NCI-H128 (cell line): Measurements from ENCODE around the gene RTN4RL2.

ENCODE experiments used
- DNase-seq: peaks from one replicate; lab custom pipeline; 2025; ENCODE audit not compliant: unreplicated experiment; lab: John Stamatoyannopoulos, UW

The RTN4RL2 gene

DNA sequence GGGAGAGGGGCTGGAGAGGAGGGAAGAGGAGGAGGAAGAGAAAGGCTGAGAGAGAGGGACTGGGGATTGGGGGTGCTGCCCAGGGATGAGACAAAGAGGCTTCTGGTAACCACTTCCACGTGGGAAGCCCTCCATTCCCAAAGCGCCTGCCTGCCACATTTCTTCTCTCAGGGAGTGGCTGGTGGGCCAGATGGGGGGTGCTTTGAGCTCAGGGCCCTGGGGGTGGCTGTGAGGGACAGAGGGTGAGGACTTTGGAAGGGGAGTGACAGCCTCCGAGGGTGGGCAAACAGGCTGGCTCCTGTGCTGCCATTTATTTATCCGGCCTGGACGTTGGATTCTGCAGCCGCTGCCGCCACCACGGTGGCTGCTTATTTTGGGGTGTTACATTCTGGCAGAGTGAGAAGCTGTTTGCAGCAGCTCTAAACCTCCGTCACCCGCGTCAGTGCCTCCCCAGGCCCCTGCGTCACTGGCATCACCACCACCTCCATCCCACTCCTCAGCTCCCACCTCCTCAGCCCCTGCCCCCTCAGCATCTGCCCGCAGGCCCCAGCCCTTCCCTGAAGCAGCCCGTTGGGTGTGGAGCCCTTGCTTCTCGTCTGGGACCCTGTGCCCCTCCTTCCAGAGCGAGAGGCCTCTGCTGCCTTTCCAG, 1.6 kb downstream of the RTN4RL2 start:
- no peak for DNase-seq

GRCh38 chr11:57462597-57462996, 2.3 kb downstream of the RTN4RL2 start:
- no peak for DNase-seq

DNA sequence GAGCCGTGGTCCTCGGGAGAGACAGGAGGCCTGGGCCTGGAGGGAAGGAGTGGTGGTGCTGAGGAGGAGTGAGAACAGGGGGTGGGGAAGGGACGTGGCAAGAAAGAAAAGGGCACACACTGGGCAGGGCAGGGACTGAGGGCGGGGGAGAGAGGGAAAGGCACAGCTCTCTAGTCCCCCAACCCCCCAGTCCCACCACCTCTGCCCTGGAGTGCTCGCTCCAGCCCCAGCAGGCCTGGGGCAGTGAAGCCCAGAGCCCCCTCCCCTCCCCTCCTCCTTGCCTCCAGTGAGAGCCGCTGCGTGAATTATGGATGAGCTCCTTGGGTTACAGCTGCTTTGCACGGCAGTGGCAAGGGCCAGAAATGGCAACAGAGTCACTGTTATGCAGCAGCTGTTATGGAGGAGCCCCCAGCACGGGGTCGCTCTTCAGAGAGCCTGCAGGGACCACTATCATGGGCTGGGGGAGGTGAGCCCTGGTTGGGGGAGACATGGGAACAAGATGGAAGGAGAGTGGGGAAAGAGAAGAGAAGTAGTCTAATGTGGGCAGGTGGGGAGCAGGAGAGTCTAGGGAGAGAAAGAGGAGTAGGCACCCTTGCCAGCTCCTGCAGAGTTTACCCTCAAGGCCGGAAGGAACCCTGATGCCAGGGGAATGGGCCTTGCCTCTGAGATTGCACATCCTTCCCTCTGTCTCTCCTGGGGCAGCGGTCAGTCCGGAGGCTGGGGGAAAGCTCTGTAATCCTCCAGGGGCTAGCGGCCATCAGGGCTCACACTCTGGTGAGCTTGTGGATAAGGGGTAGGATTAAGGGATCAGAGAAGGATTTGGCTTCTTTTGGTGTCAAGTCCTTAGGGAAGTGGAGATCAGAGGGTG, 3.6 kb downstream of the RTN4RL2 start:
- no peak for DNase-seq

- DNase-seq = no peak
Measured at GRCh38 chr11:57464539-57465181, 4.3 kb downstream of the RTN4RL2 start.

- DNase-seq = no peak
Measured at GRCh38 chr11:57466680-57467079, 6.4 kb downstream of the RTN4RL2 start.

GRCh38 chr11:57467508-57468157, 7.3 kb downstream of the RTN4RL2 start:
- DNase-seq = no peak

- no peak for DNase-seq
Measured at GRCh38 chr11:57468276-57468675, 7.9 kb downstream of the RTN4RL2 start.

DNA sequence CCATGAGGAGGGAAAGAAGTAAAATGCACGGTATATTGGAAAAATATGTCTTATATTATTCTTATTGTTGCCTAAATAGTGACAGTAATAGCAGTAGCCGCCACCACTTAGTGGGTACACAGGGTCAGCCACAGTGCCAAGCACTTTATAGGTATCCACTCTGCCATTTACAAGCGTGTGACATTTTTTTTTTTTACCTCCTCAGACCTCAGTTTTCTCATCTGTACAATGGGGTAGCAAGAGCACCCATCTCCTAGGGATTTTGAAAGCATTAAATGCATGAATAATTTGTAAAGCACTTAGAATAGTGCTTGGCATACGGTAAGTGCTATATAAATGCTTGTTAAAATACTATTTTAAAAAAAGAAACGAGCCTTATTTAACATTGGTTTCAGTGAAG, 8.9 kb downstream of the RTN4RL2 start:
- DNase-seq = no peak

DNA sequence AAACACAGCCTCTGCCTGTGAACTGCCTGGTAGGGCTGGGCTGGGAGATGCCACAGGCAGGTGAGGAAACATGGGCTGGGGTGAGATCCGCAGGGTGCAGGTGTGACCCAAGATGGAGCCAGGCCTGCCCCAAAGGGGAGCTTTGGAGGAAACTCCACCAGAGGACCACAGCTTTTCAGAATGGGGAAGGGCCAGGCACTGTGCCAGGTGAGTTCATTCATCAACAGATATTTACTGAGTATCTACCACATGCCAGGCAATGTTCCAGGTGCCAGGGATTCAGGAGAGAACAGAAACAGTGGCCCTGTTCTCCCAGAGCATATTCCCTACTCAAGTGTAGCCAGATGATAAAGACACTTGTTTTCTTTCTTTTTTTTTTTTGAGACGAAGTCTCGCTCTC, 11.2 kb downstream of the RTN4RL2 start:
- no peak for DNase-seq

DNA sequence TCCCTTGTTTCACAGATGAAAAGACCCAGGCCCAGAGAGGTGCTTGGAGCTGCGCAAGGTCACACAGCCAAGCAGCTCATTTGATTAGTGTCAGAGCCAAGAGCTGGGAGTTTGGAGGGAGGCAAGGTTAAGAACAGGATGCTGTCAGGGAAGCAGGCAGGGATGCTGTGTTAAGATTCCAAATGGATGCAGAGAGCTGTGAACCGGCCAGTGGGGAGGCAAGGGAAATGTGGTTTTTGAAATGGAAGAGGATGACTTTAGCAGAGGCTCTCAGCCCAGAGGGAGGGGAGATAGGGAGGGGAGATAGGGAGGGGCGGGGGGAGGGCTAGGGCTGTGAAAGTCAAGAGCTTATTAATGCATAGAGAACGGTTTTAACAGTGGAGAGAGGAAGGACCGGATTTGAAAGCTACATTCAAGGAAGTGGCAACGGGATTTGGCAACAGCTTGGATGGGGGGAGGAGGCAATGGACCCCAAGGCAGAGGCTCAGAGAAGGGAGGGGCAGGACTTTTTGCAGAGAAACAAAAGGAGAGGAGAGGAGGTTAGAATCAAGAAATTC, 13.0 kb downstream of the RTN4RL2 start:
- DNase-seq = no peak

- no peak for DNase-seq
Measured at GRCh38 chr11:57474017-57474802, 13.9 kb downstream of the RTN4RL2 start.

DNA sequence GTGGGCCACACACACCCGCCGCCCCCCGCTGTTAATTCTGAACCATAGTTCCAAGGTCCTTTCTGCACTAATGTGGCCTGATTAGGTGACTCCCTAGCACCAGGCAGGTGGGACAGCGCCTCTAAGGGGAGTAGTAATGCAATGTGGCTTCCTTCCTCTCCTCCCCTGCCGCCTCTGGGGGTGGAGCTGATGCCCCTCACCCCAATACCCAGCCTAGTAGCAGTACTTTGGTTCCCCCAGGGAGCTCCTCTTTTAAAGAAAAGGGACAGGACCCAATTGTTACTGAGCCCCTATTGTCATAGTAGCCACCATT, 14.4 kb downstream of the RTN4RL2 start:
- DNase-seq = no peak

DNA sequence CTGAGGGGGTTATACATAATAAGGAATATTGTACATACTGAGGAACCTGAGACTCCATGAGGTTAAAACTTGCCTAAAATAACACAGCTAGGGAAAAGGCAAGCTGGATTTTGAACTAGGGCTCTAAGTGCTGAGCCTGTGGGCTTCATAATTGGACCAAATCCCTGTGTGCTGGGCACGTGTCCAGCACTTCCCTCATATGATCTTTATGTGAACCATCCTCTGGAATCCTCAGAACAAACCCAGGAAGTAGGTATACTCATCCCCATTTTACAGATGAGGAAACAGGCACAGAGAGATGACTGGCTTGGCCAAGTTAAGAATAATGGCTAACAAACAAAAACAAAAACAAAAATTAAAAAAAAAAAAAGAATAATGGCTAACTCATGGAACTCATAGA, 14.9 kb downstream of the RTN4RL2 start:
- no peak for DNase-seq

GRCh38 chr11:57475671-57476046, 15.3 kb downstream of the RTN4RL2 start:
- DNase-seq = no peak

- no peak for DNase-seq
Measured at GRCh38 chr11:57476047-57476756, 15.9 kb downstream of the RTN4RL2 start.

- no peak for DNase-seq
Measured at GRCh38 chr11:57476757-57477506, 16.6 kb downstream of the RTN4RL2 start.

- DNase-seq = no peak
Measured at GRCh38 chr11:57477507-57478189, 17.3 kb downstream of the RTN4RL2 start.

DNA sequence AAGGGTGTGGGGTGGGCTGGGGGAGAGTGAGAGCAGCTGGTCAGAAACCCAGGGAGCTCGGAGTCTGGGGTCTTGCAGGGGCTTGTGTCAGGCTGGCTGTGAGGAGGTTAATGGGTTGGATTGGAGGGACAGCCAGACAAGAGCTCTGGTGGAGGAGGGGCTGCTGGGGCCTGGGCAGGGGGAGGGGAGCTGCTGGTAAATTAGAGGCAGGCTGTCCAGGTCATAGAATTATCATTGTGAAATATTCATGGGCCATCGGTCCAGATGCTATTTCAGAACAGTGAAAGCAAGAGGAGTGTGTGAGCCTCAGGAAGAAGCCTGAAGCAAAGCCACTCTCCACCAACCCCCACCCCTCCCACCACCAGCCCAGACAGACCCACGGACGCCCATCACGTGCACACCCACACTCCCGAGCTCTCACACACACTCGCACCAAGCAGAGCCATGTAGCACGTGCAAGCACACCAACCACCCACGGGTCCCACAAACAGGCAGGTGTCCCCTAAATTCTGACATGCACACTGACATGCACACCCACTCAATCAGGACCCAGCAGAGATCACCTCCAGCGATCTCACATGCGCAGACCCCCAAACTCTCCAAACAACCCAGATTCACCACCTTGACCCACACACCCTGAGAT, 18.8 kb downstream of the RTN4RL2 start:
- DNase-seq = no peak
